H1 (cell line): ENCODE measurements around the gene DCTN1. TPM values are rescaled to one million over a fixed set of nuclear protein-coding genes. Genes with fewer than 3 reads are reported as not detected.

Experiments used
- CTCF ChIA-PET: fragments of 300-600 bp; sonication (Branson Sonifier 250); formaldehyde crosslinking; loops from one replicate; lab custom pipeline; 2021; ENCODE audit not compliant: partially characterized antibody; lab: Charles Lee
- POLR2A ChIA-PET: fragments of 300-600 bp; sonication (Branson Sonifier 250); formaldehyde crosslinking; loops from one replicate; lab custom pipeline; 2021; ENCODE audit warnings: inconsistent platforms; ENCODE audit not compliant: partially characterized antibody; lab: Charles Lee
- DNase-seq, 2 experiments: peaks; one replicate each; pipeline versions ENCODE4 v3.0.0 to v3.0.0-alpha.2; 2010 to 2022; ENCODE audit warnings: low spot score in 2 of 2, low read depth in 1 of 2, mixed read lengths in 1 of 2
- FAIRE-seq: peaks from 2 replicates; lab custom pipeline; 2011; peaks lifted over from hg19 to GRCh38; lab: Jason Lieb, UNC
- H2AFZ ChIP-seq: 2 replicates; pipeline ENCODE4 v1.8.1; 2012; ENCODE audit warnings: low read length, inconsistent platforms
- H2AK5ac ChIP-seq: 2 replicates; pipeline ENCODE4 v1.6.1; 2013; ENCODE audit warnings: low read depth, low read length
- H2BK120ac ChIP-seq: replicated peaks from 2 replicates; pipeline ENCODE3; 2013; ENCODE audit warnings: low read depth, low read length, inconsistent platforms
- H2BK12ac ChIP-seq: 2 replicates; pipeline ENCODE4 v1.6.1; 2013; ENCODE audit warnings: low read depth, low read length
- H2BK15ac ChIP-seq: 2 replicates; pipeline ENCODE4 v1.6.1; 2013; ENCODE audit warnings: low read length
- H2BK20ac ChIP-seq: 2 replicates; pipeline ENCODE4 v1.6.1; 2013; ENCODE audit warnings: low read length
- H2BK5ac ChIP-seq: 2 replicates; pipeline ENCODE4 v1.6.1; 2013; ENCODE audit warnings: low read depth, low read length
- H3K14ac ChIP-seq: 2 replicates; pipeline ENCODE4 v1.6.1; 2013; ENCODE audit warnings: inconsistent platforms; ENCODE audit not compliant: insufficient read length
- H3K18ac ChIP-seq: 2 replicates; pipeline ENCODE4 v1.6.1; 2013; ENCODE audit warnings: low read length; ENCODE audit errors: extremely low read depth
- H3K23ac ChIP-seq: 2 replicates; pipeline ENCODE4 v1.6.1; 2013; ENCODE audit warnings: inconsistent platforms; ENCODE audit not compliant: insufficient read length
- H3K23me2 ChIP-seq: 2 replicates; pipeline ENCODE4 v1.6.1; 2013; ENCODE audit warnings: low read depth, low read length
- H3K27ac ChIP-seq: 2 replicates; pipeline ENCODE4 v1.6.1; 2011; ENCODE audit warnings: low read depth, low read length, inconsistent platforms
- H3K27me3 ChIP-seq, 4 experiments: replicated peaks in 1 of 4; 1 replicate in 1 of 4; 2 replicates in 3 of 4; pipeline versions ENCODE4 v1.6.1 to v1.8.1; 2011 to 2013; ENCODE audit warnings: low read length in 3 of 4, mild to moderate bottlenecking in 3 of 4, inconsistent platforms in 2 of 4, mixed read lengths in 2 of 4, moderate library complexity in 1 of 4; ENCODE audit not compliant: control insufficient read depth in 3 of 4, insufficient read depth in 3 of 4; ENCODE audit errors: extremely low read depth in 1 of 4
- H3K36me3 ChIP-seq, 4 experiments: 2 replicates each; pipeline versions ENCODE4 v1.6.1 to v1.8.1; 2011 to 2013; ENCODE audit warnings: mild to moderate bottlenecking in 4 of 4, low read length in 3 of 4, moderate library complexity in 2 of 4, control low read depth in 1 of 4, inconsistent platforms in 1 of 4; ENCODE audit not compliant: insufficient read depth in 4 of 4, control insufficient read depth in 2 of 4
- H3K4ac ChIP-seq: replicated peaks from 2 replicates; pipeline ENCODE3; 2013; ENCODE audit warnings: low read length, low read depth, mixed read lengths, inconsistent platforms; ENCODE audit not compliant: insufficient read length
- H3K4me1 ChIP-seq, 4 experiments: replicated peaks in 1 of 4; 1 replicate in 1 of 4; 2 replicates in 3 of 4; pipeline versions ENCODE4 v1.6.1 to v1.8.1; 2011 to 2013; ENCODE audit warnings: low read length in 3 of 4, inconsistent platforms in 2 of 4, mixed read lengths in 1 of 4; ENCODE audit not compliant: insufficient read depth in 4 of 4, control insufficient read depth in 3 of 4
- H3K4me2 ChIP-seq, 2 experiments: 2 replicates each; pipeline versions ENCODE4 v1.6.1 to v1.8.1; 2011 to 2013; ENCODE audit warnings: low read depth in 2 of 2, low read length in 2 of 2, control low read depth in 1 of 2, inconsistent platforms in 1 of 2, mild to moderate bottlenecking in 1 of 2; ENCODE audit not compliant: insufficient read depth in 1 of 2
- H3K4me3 ChIP-seq, 4 experiments: fragments of 200-600, 300-600 bp in 1 of 4; sonication (generic), shearing (Covaris generic), sonication (Bioruptor Twin) in 1 of 4; 2 replicates each; pipeline versions ENCODE4 v1.5.1 to v1.8.1; 2011 to 2016; ENCODE audit warnings: low read length in 4 of 4, low read depth in 3 of 4, control low read depth in 2 of 4, inconsistent platforms in 2 of 4, mild to moderate bottlenecking in 2 of 4, mixed read lengths in 1 of 4, moderate library complexity in 1 of 4; ENCODE audit not compliant: insufficient read depth in 2 of 4; ENCODE audit errors: extremely low read depth in 1 of 4
- H3K56ac ChIP-seq: replicated peaks from 2 replicates; pipeline ENCODE3; 2013; ENCODE audit warnings: low read depth, mild to moderate bottlenecking, mixed read lengths, low read length, inconsistent platforms; ENCODE audit not compliant: insufficient read length
- H3K79me1 ChIP-seq: 2 replicates; pipeline ENCODE4 v1.6.1; 2013; ENCODE audit warnings: low read depth, low read length, control low read depth
- H3K79me2 ChIP-seq, 2 experiments: 2 replicates each; pipeline versions ENCODE4 v1.6.1 to v1.8.1; 2012 to 2013; ENCODE audit warnings: low read length in 2 of 2, mild to moderate bottlenecking in 2 of 2, inconsistent platforms in 1 of 2; ENCODE audit not compliant: insufficient read depth in 2 of 2, control insufficient read depth in 1 of 2
- H3K9ac ChIP-seq, 4 experiments: replicated peaks in 1 of 4; 1 replicate in 1 of 4; 2 replicates in 3 of 4; pipeline versions ENCODE4 v1.6.1 to v1.8.1; 2011 to 2013; ENCODE audit warnings: low read depth in 3 of 4, low read length in 3 of 4, control low read depth in 2 of 4, mild to moderate bottlenecking in 2 of 4, moderate library complexity in 2 of 4, inconsistent platforms in 1 of 4; ENCODE audit errors: extremely low read depth in 1 of 4
- H3K9me3 ChIP-seq, 2 experiments: 2 replicates each; pipeline versions ENCODE4 v1.6.1 to v1.8.1; 2012 to 2013; ENCODE audit warnings: mild to moderate bottlenecking in 2 of 2, moderate library complexity in 2 of 2, control low read depth in 1 of 2, inconsistent platforms in 1 of 2, low read depth in 1 of 2, low read length in 1 of 2, mixed read lengths in 1 of 2; ENCODE audit not compliant: insufficient read depth in 2 of 2
- H4K20me1 ChIP-seq, 2 experiments: replicated peaks in 1 of 2; 2 replicates each; pipeline versions ENCODE3 to v1.8.1; 2011 to 2013; ENCODE audit warnings: inconsistent platforms in 2 of 2, low read length in 2 of 2, mild to moderate bottlenecking in 1 of 2; ENCODE audit not compliant: insufficient read depth in 2 of 2, control insufficient read depth in 1 of 2
- H4K5ac ChIP-seq: 2 replicates; pipeline ENCODE4 v1.6.1; 2013; ENCODE audit warnings: low read length, low read depth, mixed read lengths, inconsistent platforms; ENCODE audit not compliant: insufficient read length
- H4K8ac ChIP-seq: 2 replicates; pipeline ENCODE4 v1.8.0; 2013; ENCODE audit warnings: mild to moderate bottlenecking, moderate library complexity, low read length, inconsistent platforms; ENCODE audit not compliant: insufficient read depth; ENCODE audit errors: extremely low read depth
- H4K91ac ChIP-seq: replicated peaks from 2 replicates; pipeline ENCODE3; 2013; ENCODE audit warnings: low read length, mixed read lengths, inconsistent platforms; ENCODE audit not compliant: insufficient read length
- BACH1 ChIP-seq: IDR thresholded peaks from 2 replicates; pipeline ENCODE4 v1.6.1; 2012; ENCODE audit warnings: low read length, improper control_type of control experiment
- JUND ChIP-seq: IDR thresholded peaks from 2 replicates; pipeline ENCODE4 v1.6.1; 2011; ENCODE audit warnings: mild to moderate bottlenecking, improper control_type of control experiment, low read length
- KDM4A ChIP-seq: IDR thresholded peaks from one replicate; pipeline ENCODE4 v1.7.1; 2012; ENCODE audit warnings: low read depth, mild to moderate bottlenecking, moderate library complexity, low read length, inconsistent platforms; ENCODE audit not compliant: severe bottlenecking
- MAFK ChIP-seq: IDR thresholded peaks from 2 replicates; pipeline ENCODE4 v1.6.1; 2012; ENCODE audit warnings: low read depth, mild to moderate bottlenecking, improper control_type of control experiment, low read length
- PHF8 ChIP-seq: fragments of 200-600 bp; sonication (generic); conservative IDR thresholded peaks from 2 replicates; pipeline ENCODE4 v1.7.1; 2012; ENCODE audit warnings: low read depth, mild to moderate bottlenecking, inconsistent platforms, low read length, moderate library complexity
- RAD21 ChIP-seq, 2 experiments: IDR thresholded peaks in 1 of 2; conservative IDR thresholded peaks in 1 of 2; 2 replicates each; pipeline ENCODE4 v1.6.1; 2011; ENCODE audit warnings: low read depth in 2 of 2, low read length in 2 of 2, improper control_type of control experiment in 1 of 2, inconsistent platforms in 1 of 2, mild to moderate bottlenecking in 1 of 2, moderate library complexity in 1 of 2
- RFX5 ChIP-seq: IDR thresholded peaks from 2 replicates; pipeline ENCODE4 v1.6.1; 2011; ENCODE audit warnings: low read depth, low read length, improper control_type of control experiment, borderline replicate concordance
- SIN3A ChIP-seq, 2 experiments: IDR thresholded peaks in 1 of 2; conservative IDR thresholded peaks in 1 of 2; 2 replicates each; pipeline ENCODE4 v1.6.1; 2011 to 2012; ENCODE audit warnings: low read length in 2 of 2, improper control_type of control experiment in 1 of 2, low read depth in 1 of 2, mild to moderate bottlenecking in 1 of 2
- SP2 ChIP-seq: IDR thresholded peaks from 2 replicates; pipeline ENCODE4 v1.6.1; 2012; ENCODE audit warnings: mild to moderate bottlenecking, low read length, inconsistent platforms
- SRF ChIP-seq: IDR thresholded peaks from 2 replicates; pipeline ENCODE4 v1.6.1; 2011; ENCODE audit warnings: mild to moderate bottlenecking, low read depth, low read length, moderate library complexity
- TEAD4 ChIP-seq: IDR thresholded peaks from 2 replicates; pipeline ENCODE4 v1.6.1; 2012; ENCODE audit warnings: low read depth, low read length, inconsistent platforms, mixed read lengths
- YY1 ChIP-seq: IDR thresholded peaks from 2 replicates; pipeline ENCODE4 v1.6.1; 2011; ENCODE audit warnings: low read depth, mild to moderate bottlenecking, low read length
- WGBS, 2 experiments: shearing (Covaris generic) in 1 of 2; methylation state at CpG; one replicate each; pipeline versions ENCODE4 v1.1.6 to v1.1.7; 2013 to 2015; ENCODE audit warnings: low lambda C conversion rate in 2 of 2, mixed read lengths in 2 of 2, inconsistent platforms in 1 of 2, low coverage in 1 of 2, missing lambda C conversion rate in 1 of 2; ENCODE audit not compliant: insufficient replicate concordance in 2 of 2, insufficient coverage in 1 of 2, insufficient read length in 1 of 2; ENCODE audit errors: extremely low coverage in 1 of 2, missing lambda C conversion rate in 1 of 2; 5-methylcytosine and 5-hydroxymethylcytosine counted together
- polyA plus RNA-seq, 7 experiments: library from polyadenylated mRNA; depleted of rRNA in 3 of 7; stranded (reverse) in 5 of 7; unstranded in 2 of 7; fragments of >200 nt in 5 of 7; fragments of 200-250 nt in 2 of 7; gene quantifications; 1 replicate in 5 of 7; 2 replicates in 1 of 7; 4 replicates in 1 of 7; pipeline versions ENCODE4 v1.2.1 to v1.2.3, GENCODE V29; 2011 to 2013; ENCODE audit warnings: missing spikeins in 2 of 7, mixed read lengths in 2 of 7
- total RNA-seq: library from RNA; stranded (reverse); fragmentation: NEBNext Ultra II Directional; extraction: Animal tissue kit (Norgen Biotek cat#: 25700); gene quantifications from 2 replicates; pipeline ENCODE4 v1.2.1, GENCODE V29; 2021
- TF ChIP-seq, protein P1 (sequence below): IDR thresholded peaks from 2 replicates; pipeline ENCODE4 v1.6.1; 2011; ENCODE audit warnings: low read depth, mild to moderate bottlenecking, low read length; ENCODE audit not compliant: insufficient read depth

Gene DCTN1
- total and polyA plus RNA-seq, 2 of the 8 experiments (the other 6 are each of a cell fraction or from before 2014, with no cell fraction given): 105 to 162 TPM

DNA sequence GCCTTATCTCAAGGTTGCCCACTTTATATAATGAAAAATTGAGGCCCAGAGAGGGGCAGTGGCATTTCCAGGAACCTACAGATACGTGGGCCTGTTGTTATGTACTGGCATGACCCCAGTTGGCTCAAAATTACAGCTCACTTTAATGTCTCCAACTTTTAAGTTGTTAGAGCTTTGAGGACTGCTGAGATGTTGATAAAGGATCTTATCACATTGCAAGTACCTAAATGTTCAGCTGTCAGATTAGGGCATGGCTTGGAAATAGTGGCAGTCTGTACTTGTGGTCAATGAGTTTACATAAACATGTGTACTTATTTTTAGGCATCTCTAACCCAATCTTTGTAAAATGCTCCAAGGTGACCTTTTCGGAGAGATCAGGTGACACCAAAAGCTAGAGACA, 51.5 kb downstream of the DCTN1 start:
- H2BK5ac ChIP-seq: no peak overlapping the region
- no peaks in the 10 kb centered on the region; a peak in 1 of 7 replicates for H3K27me3 ChIP-seq
- no peak overlapping the region for H3K4me2 ChIP-seq
- DNase-seq (peak in 1 of 2 experiments; percentile 13), FAIRE-seq (no peak)
- ChIA-PET CTCF (interaction anchor here (0.8 to 1.7 kb wide), 4 partner anchors 24 to 72 kb away, joined by 3 to 4 read pairs (median 4); no protein-coding TSS in a partner anchor), POLR2A (interaction anchor here (1.5 kb wide), 1 partner anchor 12 kb away, joined by 7 read pairs; no protein-coding TSS in a partner anchor)
- no peaks in the 10 kb centered on the region; a peak in 2 of 8 replicates for H3K36me3 ChIP-seq
- H2BK15ac ChIP-seq: no peak overlapping the region
- no peaks in the 10 kb centered on the region for H3K79me2 ChIP-seq
- H3K79me1 ChIP-seq: no peaks in the 10 kb centered on the region
- no peak overlapping the region for H3K9ac ChIP-seq
- H3K18ac ChIP-seq: no peak overlapping the region
- H2BK20ac ChIP-seq: no peak overlapping the region
- H2AFZ ChIP-seq: no peak overlapping the region
- H4K8ac ChIP-seq: no peak overlapping the region
- H4K91ac ChIP-seq: no peak overlapping the region
- H3K14ac ChIP-seq: no peak overlapping the region
- no peak overlapping the region for H3K27ac ChIP-seq
- no peak overlapping the region for H3K4ac ChIP-seq
- H2BK12ac ChIP-seq: no peak overlapping the region
- H3K9me3 ChIP-seq: no peaks in the 10 kb centered on the region
- peaks cover 20% of the 10 kb centered on the region; the same call in 1 of the 2 replicates for H3K23me2 ChIP-seq
- H3K4me1 ChIP-seq: peaks cover 0 to 4% (median 0%) of the 10 kb centered on the region in 4 experiments; a peak in 2 of 7 replicates
- H3K23ac ChIP-seq: no peak overlapping the region
- H4K20me1 ChIP-seq: peaks cover 0 to 2% of the 10 kb centered on the region in 2 experiments
- no peak overlapping the region for H3K4me3 ChIP-seq
- no peak overlapping the region for H2AK5ac ChIP-seq
- 90% methylated on average over 2 of the region's 2 CpGs; no CpG with 5 or more reads in 1 of the 2 experiments for WGBS, 2 experiments
- no peak overlapping the region for H4K5ac ChIP-seq
- H3K56ac ChIP-seq: no peak overlapping the region
- H2BK120ac ChIP-seq: no peak overlapping the region
- TF ChIP-seq, protein P1, sequence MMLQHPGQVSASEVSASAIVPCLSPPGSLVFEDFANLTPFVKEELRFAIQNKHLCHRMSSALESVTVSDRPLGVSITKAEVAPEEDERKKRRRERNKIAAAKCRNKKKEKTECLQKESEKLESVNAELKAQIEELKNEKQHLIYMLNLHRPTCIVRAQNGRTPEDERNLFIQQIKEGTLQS: no peak
- TF ChIP-seq BACH1: no peak
- TF ChIP-seq SRF: no peak
- no peak for TF ChIP-seq JUND
- TF ChIP-seq RFX5: no peak
- TF ChIP-seq SP2: no peak
- no peak for TF ChIP-seq MAFK
- no peak for TF ChIP-seq PHF8
- no peak for TF ChIP-seq YY1
- no peak for TF ChIP-seq RAD21 (IDR thresholded peaks at IDR 0.05 in 1 of 2, conservative IDR thresholded peaks at IDR 0.05 in 1 of 2; ENCODE audit: low read depth in 2 of 2, low read length in 2 of 2)
- TF ChIP-seq SIN3A (conservative IDR thresholded peaks at IDR 0.05 in 1 of 2, IDR thresholded peaks at IDR 0.05 in 1 of 2; ENCODE audit: low read depth in 1 of 2, low read length in 2 of 2): no peak
- no peak for TF ChIP-seq KDM4A
- TF ChIP-seq TEAD4: no peak
